GM12878 (cell line): ENCODE measurements around the gene ETNK2. TPM values are rescaled to one million over a fixed set of nuclear protein-coding genes. Genes with fewer than 3 reads are reported as not detected.

Experiments used
- ATAC-seq: fragments of 200-7000 bp; cut with Tn5 transposase; 3 replicates; pipeline ENCODE4 v1.9.1; 2020; ENCODE audit warnings: mild to moderate bottlenecking, moderate library complexity
- BruUV-seq: library from RNA; stranded (reverse); fragments of 400-500 nt; replicated peaks from 2 replicates; lab custom pipeline; 2021; lab: Mats Ljungman, UMichigan
- CTCF ChIA-PET: fragments of 300-600 bp; sonication (Branson Sonifier 250); formaldehyde crosslinking; extraction: SDS; loops from one replicate; lab custom pipeline; 2021; ENCODE audit warnings: inconsistent platforms; lab: Yijun Ruan, JAX
- POLR2A ChIA-PET: fragments of 350-600 bp; formaldehyde crosslinking; extraction: SDS; loops from one replicate; lab custom pipeline; 2021; ENCODE audit warnings: inconsistent platforms; lab: Charles Lee
- RAD21 ChIA-PET: fragments of 300-600 bp; sonication (Branson Sonifier 250); formaldehyde crosslinking; loops from one replicate; lab custom pipeline; 2023; ENCODE audit warnings: antibody characterized with exemption; ENCODE audit not compliant: unreplicated experiment; lab: Charles Lee
- SMC1A ChIA-PET: fragments of 300-600 bp; sonication (Branson Sonifier 250); formaldehyde crosslinking; loops from one replicate; lab custom pipeline; 2023; ENCODE audit not compliant: unreplicated experiment, uncharacterized antibody; lab: Charles Lee
- DNase-seq: peaks from one replicate; pipeline ENCODE4 v3.0.0-alpha.2; 2011; ENCODE audit warnings: low read depth, low spot score
- FAIRE-seq: peaks from 3 replicates; lab custom pipeline; 2011; peaks lifted over from hg19 to GRCh38; lab: Jason Lieb, UNC
- H2AFZ ChIP-seq: 2 replicates; pipeline ENCODE4 v1.6.0; 2011; ENCODE audit warnings: low read depth, low read length, control low read depth; ENCODE audit not compliant: control insufficient read depth
- H3K27ac ChIP-seq: 2 replicates; pipeline ENCODE4 v1.5.1; 2011; ENCODE audit warnings: control low read depth; ENCODE audit not compliant: control insufficient read depth, insufficient read depth
- H3K27me3 ChIP-seq, 2 experiments: replicated peaks in 1 of 2; 2 replicates each; pipeline versions ENCODE4 v1.6.0 to v1.6.1; 2011; ENCODE audit warnings: low read length in 1 of 2; ENCODE audit not compliant: control insufficient read depth in 2 of 2, insufficient read depth in 2 of 2
- H3K36me3 ChIP-seq, 2 experiments: 2 replicates each; pipeline ENCODE4 v1.5.1; 2011; ENCODE audit warnings: low read length in 1 of 2; ENCODE audit not compliant: control insufficient read depth in 2 of 2, insufficient read depth in 2 of 2
- H3K4me1 ChIP-seq: 2 replicates; pipeline ENCODE4 v1.6.1; 2011; ENCODE audit warnings: mild to moderate bottlenecking, low read length, moderate library complexity, mixed read lengths; ENCODE audit not compliant: control insufficient read depth, insufficient read depth
- H3K4me2 ChIP-seq: 2 replicates; pipeline ENCODE4 v1.6.0; 2011; ENCODE audit warnings: control low read depth; ENCODE audit not compliant: control insufficient read depth, insufficient read depth
- H3K4me3 ChIP-seq: fragments of 200-600 bp; sonication (generic); 2 replicates; pipeline ENCODE4 v1.5.1; 2016
- H3K79me2 ChIP-seq: 2 replicates; pipeline ENCODE4 v1.6.0; 2011; ENCODE audit warnings: low read length; ENCODE audit not compliant: control insufficient read depth, insufficient read depth
- H3K9ac ChIP-seq: 2 replicates; pipeline ENCODE4 v1.8.0; 2011; ENCODE audit warnings: low read length, control low read depth, mixed read lengths; ENCODE audit not compliant: control insufficient read depth, insufficient read depth
- H3K9me3 ChIP-seq: replicated peaks from 3 replicates; pipeline ENCODE4 v1.5.1; 2011; ENCODE audit warnings: mild to moderate bottlenecking, low read length; ENCODE audit not compliant: control insufficient read depth, insufficient read depth
- H4K20me1 ChIP-seq: 2 replicates; pipeline ENCODE4 v1.6.0; 2011; ENCODE audit not compliant: control insufficient read depth, insufficient read depth
- DPF2 ChIP-seq: fragments of 450-650 bp; IDR thresholded peaks from 2 replicates; pipeline ENCODE4 v1.6.1; 2017; ENCODE audit warnings: mild to moderate bottlenecking
- IKZF1 ChIP-seq: fragments of 450-650 bp; conservative IDR thresholded peaks from 2 replicates; pipeline ENCODE4 v1.6.1; 2017; ENCODE audit warnings: antibody characterized with exemption, mild to moderate bottlenecking
- KLF5 ChIP-seq: fragments of 450-650 bp; IDR thresholded peaks from 2 replicates; pipeline ENCODE4 v1.6.1; 2014; ENCODE audit warnings: mild to moderate bottlenecking; ENCODE audit not compliant: partially characterized antibody
- MEF2B ChIP-seq: fragments of 450-650 bp; IDR thresholded peaks from 2 replicates; pipeline ENCODE4 v1.6.1; 2018; ENCODE audit warnings: mild to moderate bottlenecking, moderate library complexity; ENCODE audit not compliant: partially characterized antibody, poor library complexity, severe bottlenecking
- RUNX3 ChIP-seq: IDR thresholded peaks from 2 replicates; pipeline ENCODE4 v1.6.1; 2012; ENCODE audit warnings: low read length, inconsistent platforms
- SPI1 ChIP-seq: IDR thresholded peaks from 2 replicates; pipeline ENCODE4 v1.6.1; 2011; ENCODE audit warnings: low read depth, mild to moderate bottlenecking, low read length, moderate library complexity, borderline replicate concordance; ENCODE audit not compliant: insufficient read depth
- ZBTB11 ChIP-seq: fragments of 450-650 bp; formaldehyde crosslinking; IDR thresholded peaks from 2 replicates; pipeline ENCODE4 v1.5.0; 2022; ENCODE audit warnings: mild to moderate bottlenecking, missing genetic modification characterization
- ZNF24 ChIP-seq: fragments of 450-650 bp; IDR thresholded peaks from 2 replicates; pipeline ENCODE4 v1.6.1; 2017; ENCODE audit warnings: antibody characterized with exemption, mild to moderate bottlenecking
- WGBS: methylation state at CpG from one replicate; pipeline ENCODE4 v1.1.6; 2016; ENCODE audit warnings: low lambda C conversion rate; ENCODE audit not compliant: insufficient replicate concordance, insufficient coverage; ENCODE audit errors: missing lambda C conversion rate; 5-methylcytosine and 5-hydroxymethylcytosine counted together
- in situ Hi-C: fragments of 300-500 bp; cut with MboI; formaldehyde crosslinking; loops from 9 replicates; pipeline ENCODE4 v1.14.3; 2018; ENCODE audit warnings: mixed read lengths
- intact Hi-C: fragments of 100-400 bp; cut with micrococcal nuclease; formaldehyde crosslinking; loops from one replicate; pipeline ENCODE4 v1.14.2; 2022; ENCODE audit not compliant: unreplicated experiment
- polyA plus RNA-seq, 11 experiments: library from polyadenylated mRNA; depleted of rRNA in 4 of 11; unstranded in 6 of 11; stranded (reverse) in 5 of 11; fragments of >200 nt; fragmentation: Nextera tagmentation in 4 of 11; fragmentation: Illumina TruSeq in 1 of 11; extraction: Ambion mirVana in 4 of 11; extraction: Trizol in 1 of 11; gene quantifications; 1 replicate in 1 of 11; 2 replicates in 10 of 11; pipeline versions ENCODE4 v1.2.1 to v1.2.3, GENCODE V29; 2011 to 2016; ENCODE audit warnings: inconsistent platforms in 2 of 11, missing spikeins in 2 of 11, low read depth in 1 of 11
- total RNA-seq, 4 experiments: library from RNA; depleted of rRNA in 3 of 4; stranded (reverse); fragments of >200 nt in 3 of 4; fragmentation: Illumina TruSeq in 1 of 4; extraction: Trizol in 1 of 4; gene quantifications; 2 replicates each; pipeline versions ENCODE4 v1.2.1 to v1.2.3, GENCODE V29; 2013 to 2021
- TF ChIP-seq, protein P1 (sequence below): IDR thresholded peaks from 2 replicates; pipeline ENCODE4 v1.6.1; 2011; ENCODE audit warnings: mild to moderate bottlenecking, low read depth, low read length, moderate library complexity; ENCODE audit not compliant: insufficient replicate concordance
- TF ChIP-seq, protein P2 (sequence below): fragments of 450-650 bp; IDR thresholded peaks from 2 replicates; pipeline ENCODE4 v1.6.1; 2017; ENCODE audit warnings: mild to moderate bottlenecking, low read depth, inconsistent platforms; ENCODE audit not compliant: poor library complexity, severe bottlenecking
- TF ChIP-seq, protein P3 (sequence below): fragments of 450-650 bp; IDR thresholded peaks from 2 replicates; pipeline ENCODE4 v1.6.1; 2016; ENCODE audit warnings: mild to moderate bottlenecking

The ETNK2 gene
- total and polyA plus RNA-seq, 10 of the 15 experiments (the other 5 are each of a cell fraction or from before 2014, with no cell fraction given): 0.14 TPM; not detected in 9

- TF ChIP-seq ZBTB11 (CRISPR knock-in tag): no peak
- TF ChIP-seq RUNX3: no peak
- TF ChIP-seq ZNF24: no peak
- TF ChIP-seq, protein P1, sequence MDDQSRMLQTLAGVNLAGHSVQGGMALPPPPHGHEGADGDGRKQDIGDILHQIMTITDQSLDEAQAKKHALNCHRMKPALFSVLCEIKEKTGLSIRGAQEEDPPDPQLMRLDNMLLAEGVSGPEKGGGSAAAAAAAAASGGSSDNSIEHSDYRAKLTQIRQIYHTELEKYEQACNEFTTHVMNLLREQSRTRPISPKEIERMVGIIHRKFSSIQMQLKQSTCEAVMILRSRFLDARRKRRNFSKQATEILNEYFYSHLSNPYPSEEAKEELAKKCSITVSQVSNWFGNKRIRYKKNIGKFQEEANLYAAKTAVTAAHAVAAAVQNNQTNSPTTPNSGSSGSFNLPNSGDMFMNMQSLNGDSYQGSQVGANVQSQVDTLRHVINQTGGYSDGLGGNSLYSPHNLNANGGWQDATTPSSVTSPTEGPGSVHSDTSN: no peak
- no peak for TF ChIP-seq KLF5
Observed at GRCh38 chr1:204136814-204137213, 15.0 kb downstream of the ETNK2 start (continued).

DNA sequence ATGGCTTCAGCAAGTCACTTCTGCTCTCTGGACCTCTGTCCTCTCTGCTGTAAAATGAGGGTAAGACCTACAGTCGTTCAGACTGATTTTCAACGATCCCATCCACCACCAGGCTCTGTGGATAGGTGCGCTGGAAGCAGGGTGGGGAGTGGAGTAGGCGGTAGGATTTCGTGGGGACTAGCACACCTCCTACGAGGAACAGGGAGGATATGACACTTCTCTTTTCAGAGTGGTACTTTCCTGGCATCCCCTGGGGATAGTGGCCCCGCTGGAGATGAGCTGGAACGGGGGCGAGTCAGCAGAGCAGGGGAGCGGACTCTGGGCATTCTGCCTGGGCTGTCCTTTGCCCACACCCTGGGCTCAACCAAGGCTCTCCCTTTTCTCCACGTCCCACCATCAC lies 17.7 kb downstream of the ETNK2 start:
- H3K79me2 ChIP-seq: no peaks in the 10 kb centered on the region
- no TSS peak for BruUV-seq
- H3K4me1 ChIP-seq: no peaks in the 10 kb centered on the region
- peak; percentile 52 for TF ChIP-seq IKZF1
- TF ChIP-seq, protein P2, sequence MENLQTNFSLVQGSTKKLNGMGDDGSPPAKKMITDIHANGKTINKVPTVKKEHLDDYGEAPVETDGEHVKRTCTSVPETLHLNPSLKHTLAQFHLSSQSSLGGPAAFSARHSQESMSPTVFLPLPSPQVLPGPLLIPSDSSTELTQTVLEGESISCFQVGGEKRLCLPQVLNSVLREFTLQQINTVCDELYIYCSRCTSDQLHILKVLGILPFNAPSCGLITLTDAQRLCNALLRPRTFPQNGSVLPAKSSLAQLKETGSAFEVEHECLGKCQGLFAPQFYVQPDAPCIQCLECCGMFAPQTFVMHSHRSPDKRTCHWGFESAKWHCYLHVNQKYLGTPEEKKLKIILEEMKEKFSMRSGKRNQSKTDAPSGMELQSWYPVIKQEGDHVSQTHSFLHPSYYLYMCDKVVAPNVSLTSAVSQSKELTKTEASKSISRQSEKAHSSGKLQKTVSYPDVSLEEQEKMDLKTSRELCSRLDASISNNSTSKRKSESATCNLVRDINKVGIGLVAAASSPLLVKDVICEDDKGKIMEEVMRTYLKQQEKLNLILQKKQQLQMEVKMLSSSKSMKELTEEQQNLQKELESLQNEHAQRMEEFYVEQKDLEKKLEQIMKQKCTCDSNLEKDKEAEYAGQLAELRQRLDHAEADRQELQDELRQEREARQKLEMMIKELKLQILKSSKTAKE: no peak
- TF ChIP-seq MEF2B: peak; percentile 80
- 0 out of 2 replicates have a peak, but pooled peaks have one; percentile 47 for TF ChIP-seq DPF2
- TF ChIP-seq SPI1: peak; percentile 43; the same call in 1 of the 2 replicates
- TF ChIP-seq, protein P3, sequence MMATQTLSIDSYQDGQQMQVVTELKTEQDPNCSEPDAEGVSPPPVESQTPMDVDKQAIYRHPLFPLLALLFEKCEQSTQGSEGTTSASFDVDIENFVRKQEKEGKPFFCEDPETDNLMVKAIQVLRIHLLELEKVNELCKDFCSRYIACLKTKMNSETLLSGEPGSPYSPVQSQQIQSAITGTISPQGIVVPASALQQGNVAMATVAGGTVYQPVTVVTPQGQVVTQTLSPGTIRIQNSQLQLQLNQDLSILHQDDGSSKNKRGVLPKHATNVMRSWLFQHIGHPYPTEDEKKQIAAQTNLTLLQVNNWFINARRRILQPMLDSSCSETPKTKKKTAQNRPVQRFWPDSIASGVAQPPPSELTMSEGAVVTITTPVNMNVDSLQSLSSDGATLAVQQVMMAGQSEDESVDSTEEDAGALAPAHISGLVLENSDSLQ: no peak
- SMC1A ChIA-PET: interaction anchor here (0.9 to 1.1 kb wide), 2 partner anchors 11 to 276 kb away, joined by 3 to 4 read pairs; no protein-coding TSS in a partner anchor
- no peak overlapping the region for H3K4me3 ChIP-seq
- RAD21 ChIA-PET: no interaction called here
- no peak overlapping the region for H3K4me2 ChIP-seq
- H3K36me3 ChIP-seq: no peaks in the 10 kb centered on the region
- no peaks in the 10 kb centered on the region; a peak in 2 of 4 replicates for H3K27me3 ChIP-seq
- FAIRE-seq: no peak
- in situ Hi-C loops (no loop called here), intact Hi-C loops (no loop called here)
- no peak overlapping the region for H3K27ac ChIP-seq
- H3K9me3 ChIP-seq: no peaks in the 10 kb centered on the region
- H3K9ac ChIP-seq: no peak overlapping the region
- H2AFZ ChIP-seq: no peak overlapping the region
- POLR2A ChIA-PET: no interaction called here
- CTCF ChIA-PET: interaction anchor here (0.6 kb wide), 1 partner anchor 41 kb away, joined by 3 read pairs; no protein-coding TSS in a partner anchor
- no peak for DNase-seq
- no peaks in the 10 kb centered on the region for H4K20me1 ChIP-seq
- peak; percentile 62 for ATAC-seq
- WGBS: 2% methylated on average over 11 of the region's 11 CpGs
